NOMO-1 treated with dmso at 0.1 percent for 144 hours (cell line): ENCODE measurements around the gene ZNF484.
"Not testable (repeated sequence)": the region's sequence is repeated elsewhere in the genome, so short reads cannot be mapped to it uniquely, and the experiment has no call there.

Experiments
- DNase-seq: peaks from one replicate; lab custom pipeline; 2025; ENCODE audit not compliant: unreplicated experiment; lab: John Stamatoyannopoulos, UW

Gene ZNF484

DNA sequence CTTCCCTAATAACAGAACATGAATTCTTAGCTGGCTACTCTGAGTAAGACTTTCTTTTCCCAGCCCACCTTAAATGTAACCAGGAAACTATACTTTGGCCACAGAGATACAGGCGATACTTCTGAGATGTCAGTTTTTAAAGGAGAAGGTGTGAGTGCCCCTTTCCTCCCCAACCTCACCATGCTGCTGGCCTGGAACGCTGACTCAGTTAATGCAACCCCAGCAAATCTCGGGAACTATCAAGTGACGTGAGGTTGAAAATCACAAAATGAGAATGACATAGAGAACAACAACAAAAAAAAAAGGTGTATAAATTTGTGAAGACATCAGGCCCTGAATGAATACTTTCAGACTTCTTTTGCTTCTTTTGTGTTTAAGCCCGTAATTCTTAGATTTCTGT is 13.7 kb downstream of the ZNF484 start:
- DNase-seq, result no peak

- no peak for DNase-seq
These were observed 17.0 kb downstream of the ZNF484 start for GRCh38 chr9:92860867-92861266.

DNA sequence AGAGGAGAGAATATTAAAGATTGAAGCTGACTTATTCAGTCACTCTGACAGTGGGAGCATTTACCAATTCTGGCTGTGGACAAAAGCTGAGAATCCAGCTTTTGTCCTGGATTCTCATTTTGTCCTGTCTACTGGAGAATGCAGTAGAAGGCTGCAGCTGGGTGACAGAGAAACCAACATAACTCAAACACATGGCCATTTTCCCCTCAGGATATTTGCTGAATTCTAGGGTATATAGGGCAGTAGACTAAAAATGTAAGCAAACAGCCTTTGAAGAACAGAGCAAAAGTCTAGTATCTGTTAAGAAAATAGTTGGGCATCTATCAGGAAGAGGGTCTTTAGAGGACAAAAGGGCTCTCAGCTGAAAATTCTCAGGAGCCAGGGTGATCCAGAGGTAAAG is 20.6 kb downstream of the ZNF484 start:
- no peak for DNase-seq

DNA sequence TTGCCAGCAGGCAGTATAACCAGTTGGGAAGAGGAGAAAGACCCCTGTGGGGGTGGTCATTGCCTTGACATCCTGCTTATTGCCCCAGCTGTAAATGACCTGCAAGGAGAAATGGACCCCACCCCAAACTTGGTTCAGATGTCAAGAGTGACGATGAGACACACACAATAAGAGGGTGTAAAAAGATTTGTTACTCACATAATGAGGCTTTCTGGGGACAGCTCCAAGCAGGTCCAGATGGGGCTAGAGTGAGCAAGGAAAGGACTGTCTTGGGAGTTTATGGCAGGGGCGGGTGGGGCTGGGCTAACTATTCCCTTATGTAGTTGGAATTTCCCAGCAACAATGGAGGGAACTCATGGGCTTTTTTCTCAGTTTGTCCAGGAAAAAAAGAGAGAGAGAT is 24.1 kb downstream of the ZNF484 start:
- DNase-seq, result no peak

- DNase-seq, result no peak
These were observed 26.9 kb downstream of the ZNF484 start for GRCh38 chr9:92850898-92851297.

DNA sequence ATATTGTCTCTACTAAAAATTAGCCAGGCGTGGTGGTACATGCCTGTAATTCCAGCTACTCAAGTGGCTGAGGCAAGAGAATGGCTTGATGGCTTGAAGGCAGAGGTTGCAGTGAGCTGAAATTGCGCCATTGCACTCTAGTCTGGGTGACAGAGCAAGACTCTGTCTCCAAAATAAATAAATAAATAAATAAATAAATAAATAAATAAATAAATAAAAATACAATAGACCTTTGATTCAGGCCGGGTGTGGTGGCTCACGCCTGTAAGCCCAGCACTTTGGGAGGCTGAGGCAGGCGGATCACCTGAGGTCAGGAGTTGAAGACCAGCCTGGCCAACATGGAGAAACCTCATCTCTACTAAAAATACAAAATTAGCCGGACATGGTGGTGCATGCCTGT is 29.1 kb downstream of the ZNF484 start:
- DNase-seq, result not testable (repeated sequence)

GRCh38 chr9:92846662-92847145 is 31.1 kb downstream of the ZNF484 start:
- no peak for DNase-seq

GRCh38 chr9:92838411-92838810 is 39.4 kb downstream of the ZNF484 start:
- DNase-seq, result not testable (repeated sequence)

DNA sequence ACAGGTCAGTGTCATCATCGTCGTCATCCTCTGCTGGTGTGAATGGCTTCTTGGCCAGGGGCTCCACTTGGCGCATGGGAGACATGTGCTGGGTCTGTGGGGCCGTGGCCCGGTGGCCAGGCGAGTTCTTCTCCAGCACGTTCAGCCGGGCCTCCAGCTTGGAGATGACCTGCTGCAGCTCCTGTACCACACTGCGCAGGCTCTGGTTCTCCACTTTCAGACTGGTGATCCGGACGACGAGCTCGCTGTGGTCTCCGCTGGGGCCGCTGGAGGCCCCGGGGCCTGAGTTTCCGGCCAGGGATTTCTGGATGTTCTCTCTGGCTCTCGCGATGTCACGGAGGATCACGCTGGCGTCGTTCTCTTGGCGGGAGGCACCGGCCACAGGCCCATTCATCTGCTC is 40.6 kb downstream of the ZNF484 start:
- no peak for DNase-seq

DNA sequence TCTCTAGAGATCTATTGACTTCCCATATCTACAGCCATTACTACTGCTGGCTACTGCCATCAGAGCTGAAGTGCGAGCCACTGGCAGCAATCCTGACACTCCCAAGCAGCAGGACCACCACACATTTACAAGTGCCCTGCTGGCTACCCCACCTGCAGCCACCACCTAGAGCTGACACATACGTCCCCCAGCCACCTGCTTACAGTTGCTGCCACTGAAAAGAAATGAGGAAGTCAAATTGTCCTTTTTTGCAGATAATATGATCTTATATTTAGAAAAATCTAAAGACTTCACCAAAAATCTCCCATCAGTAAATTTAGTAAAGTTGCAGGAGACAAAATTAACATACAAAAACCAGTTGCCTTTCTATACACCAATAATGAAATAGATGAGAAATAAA is 48.4 kb downstream of the ZNF484 start:
- DNase-seq, result no peak

DNA sequence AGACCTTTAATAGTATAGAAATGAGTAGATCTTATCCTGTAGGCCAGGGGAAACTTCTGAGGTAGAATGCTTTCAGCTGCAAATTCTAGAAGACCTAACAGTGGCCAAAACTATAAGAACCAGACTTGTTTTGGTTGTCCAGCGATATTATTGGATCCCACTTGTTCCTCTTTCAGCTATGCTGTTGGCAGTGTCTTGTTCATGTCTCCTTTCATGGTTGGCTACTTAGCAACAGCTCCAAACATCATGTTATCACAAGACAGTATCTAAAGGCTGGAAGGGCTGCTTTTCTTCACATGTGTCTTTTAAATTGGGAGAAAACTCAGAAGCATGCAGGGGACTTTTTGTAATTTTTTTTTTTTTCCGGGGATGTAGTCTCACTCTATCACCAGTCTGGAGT is 52.8 kb downstream of the ZNF484 start:
- not testable (repeated sequence) for DNase-seq

- no peak for DNase-seq
These were observed 56.9 kb downstream of the ZNF484 start for GRCh38 chr9:92820964-92821363.

- not testable (repeated sequence) for DNase-seq
These were observed 57.9 kb downstream of the ZNF484 start for GRCh38 chr9:92819898-92820297.

DNA sequence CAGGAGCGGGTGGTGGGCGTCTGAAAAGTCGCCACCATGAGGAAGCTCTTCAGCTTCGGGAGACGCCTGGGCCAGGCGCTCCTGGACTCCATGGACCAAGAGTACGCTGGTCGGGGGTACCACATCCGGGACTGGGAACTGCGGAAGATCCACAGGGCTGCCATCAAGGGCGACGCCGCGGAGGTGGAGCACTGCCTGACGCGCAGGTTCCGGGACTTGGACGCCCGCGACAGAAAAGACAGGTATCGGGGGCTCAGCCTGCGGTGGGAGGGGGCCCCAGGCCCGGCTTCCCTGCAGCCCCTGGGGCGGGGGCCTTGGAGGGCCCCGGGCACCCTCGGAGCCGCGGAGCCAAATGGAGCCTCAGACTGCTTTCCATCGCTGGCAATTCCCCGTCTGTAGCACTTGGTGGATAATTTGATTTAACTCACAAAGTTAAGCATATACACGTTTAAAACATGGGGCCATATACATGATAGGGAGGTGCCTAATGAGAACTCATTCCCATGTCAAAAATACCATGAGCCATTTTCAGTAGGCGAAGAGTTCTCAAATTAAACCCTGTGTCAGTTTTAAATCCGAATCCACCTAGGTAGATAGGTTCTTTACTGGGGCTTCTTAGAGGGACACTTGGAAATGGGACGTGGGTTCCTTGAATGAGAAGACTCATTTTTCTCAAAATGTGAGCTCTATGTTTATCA is 68.1 kb downstream of the ZNF484 start:
- DNase-seq, result not testable (repeated sequence)

DNA sequence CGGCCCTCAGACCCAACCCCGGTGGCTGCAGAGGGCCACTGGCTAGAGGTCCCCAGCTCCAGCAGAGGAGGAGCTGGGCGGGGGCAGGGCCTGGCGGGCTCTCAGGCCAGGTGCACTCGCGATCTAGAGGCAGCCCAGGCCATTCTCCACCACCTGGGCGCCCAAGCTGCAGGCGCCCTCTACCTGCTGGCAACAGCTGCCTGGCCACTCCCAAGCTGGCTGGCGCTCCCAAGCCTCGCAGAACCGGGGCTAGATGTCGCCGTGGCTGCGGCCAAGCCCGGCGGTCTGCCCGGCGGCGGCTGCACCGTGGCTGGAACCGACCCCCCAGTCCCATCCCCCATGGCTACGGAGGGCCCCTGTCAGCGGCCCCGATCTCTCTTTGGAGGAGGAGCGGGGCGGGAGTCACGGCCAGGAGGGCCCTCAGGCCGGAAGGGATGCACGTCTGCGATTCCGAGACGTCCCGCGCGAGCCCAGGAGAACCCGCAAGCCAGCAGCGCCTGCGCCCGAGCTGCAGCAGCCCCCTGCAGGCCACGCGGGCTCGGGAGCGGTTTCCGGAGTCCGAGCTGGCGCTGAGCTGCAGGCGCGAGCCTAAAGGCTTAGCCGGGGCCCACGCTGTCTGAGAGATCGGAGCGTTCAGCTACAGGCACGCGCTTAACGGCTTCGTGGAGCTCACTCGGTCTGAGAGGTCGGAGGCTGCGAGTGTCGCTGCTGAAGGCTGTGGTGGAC is 68.9 kb downstream of the ZNF484 start:
- DNase-seq, result no peak

DNA sequence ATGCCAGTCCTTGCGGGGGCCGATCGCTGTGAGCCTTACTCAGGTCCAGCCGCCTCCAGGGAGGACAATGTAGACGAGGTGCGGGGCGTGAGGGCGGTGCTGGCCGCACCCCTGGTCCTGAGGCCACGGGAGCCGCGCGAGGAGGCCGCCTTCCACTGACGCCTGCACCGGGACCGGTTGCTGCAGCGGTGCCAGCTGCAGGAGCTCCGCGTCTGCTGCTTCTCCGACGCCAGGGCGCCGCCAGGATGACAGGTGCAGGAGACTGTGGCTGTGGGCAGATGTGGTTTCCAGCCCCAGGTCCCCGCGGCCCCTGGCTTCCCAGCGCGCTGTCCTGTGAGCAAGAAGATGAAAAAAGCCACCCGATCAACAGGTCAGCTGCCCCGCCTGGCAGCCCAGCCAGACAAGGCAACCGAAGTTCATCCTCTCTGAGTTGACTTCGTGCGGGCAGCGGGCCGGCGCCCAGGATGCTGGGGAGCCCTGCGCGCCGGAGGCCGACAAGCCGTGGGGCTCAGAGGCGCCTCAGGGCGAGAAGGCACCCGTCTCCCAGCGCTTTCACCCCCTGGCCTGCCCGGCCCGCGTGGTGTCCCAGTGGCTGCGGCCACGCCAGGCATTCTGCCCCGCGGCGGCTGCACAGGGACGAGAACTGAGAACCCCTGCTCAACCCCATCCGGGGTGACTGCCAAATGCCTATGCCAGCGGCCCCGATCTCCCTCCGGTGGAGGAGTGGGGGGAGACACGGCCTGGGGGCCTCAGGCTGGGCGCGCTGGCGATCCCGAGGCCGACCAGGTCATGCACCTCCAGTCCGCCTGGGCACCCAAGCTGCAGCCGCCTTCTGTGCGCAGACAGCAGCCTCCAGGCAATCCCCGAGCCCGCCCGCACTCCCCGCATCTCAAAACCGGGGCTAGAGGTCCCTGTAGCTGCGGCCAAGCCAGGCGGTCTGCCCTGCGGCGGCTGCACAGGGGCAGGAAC is 69.8 kb downstream of the ZNF484 start:
- no peak for DNase-seq

DNA sequence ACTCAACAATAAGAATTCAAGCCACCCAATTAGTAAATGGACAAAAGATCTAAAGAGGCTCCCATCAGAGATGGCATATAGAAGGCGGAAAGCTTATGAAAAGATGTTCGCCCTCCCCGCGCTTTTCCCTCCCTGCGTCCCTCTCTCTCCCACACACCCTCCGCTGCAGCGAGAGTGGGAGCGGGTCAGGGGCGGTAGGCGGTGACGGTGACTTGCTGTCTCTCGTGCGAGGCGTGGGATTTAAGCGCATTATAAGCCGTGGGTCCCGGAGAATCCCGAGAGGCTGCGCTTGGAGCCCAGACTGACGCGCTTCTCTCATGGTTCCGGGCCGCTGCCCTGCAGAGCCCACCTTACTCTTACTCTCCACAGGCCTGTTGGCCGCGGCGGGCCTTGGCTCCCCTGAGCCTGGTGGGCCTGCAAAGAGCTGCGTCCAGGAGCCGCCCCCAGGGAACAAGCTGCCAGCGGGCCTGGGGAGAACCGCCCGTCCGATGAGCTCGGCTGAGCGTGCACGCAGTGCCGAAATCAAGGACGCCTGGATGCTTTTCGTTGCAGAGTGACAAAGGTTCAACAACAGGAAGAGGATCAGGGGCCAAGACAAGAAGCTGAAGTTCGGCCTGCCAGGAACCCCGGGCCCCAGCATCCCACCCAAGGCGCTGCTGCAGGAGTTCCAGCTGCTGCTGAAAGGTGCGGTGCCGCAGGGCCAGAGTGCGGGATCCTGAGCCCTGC is 70.6 kb downstream of the ZNF484 start:
- DNase-seq, result no peak

DNA sequence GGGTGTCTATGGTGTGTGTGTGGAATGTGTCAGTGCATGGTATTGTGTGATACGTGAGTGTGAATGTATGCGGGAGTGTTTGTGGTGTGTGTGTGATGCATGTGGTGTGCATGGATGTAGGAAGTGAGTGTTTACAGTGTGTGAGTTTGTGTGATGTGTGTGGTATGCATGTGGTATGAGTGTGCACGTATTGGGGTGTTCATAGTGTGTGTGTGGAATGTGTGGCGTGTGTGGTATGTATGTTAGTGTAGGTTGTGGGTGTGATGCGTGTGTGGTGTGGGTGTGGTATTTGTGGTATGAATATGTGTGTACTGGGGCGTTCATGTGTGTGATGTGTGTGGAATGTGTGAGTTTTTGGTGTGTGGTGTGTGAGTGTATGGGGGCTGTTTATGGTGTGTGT is 73.1 kb downstream of the ZNF484 start:
- DNase-seq, result no peak

GRCh38 chr9:92798358-92798757 is 79.5 kb downstream of the ZNF484 start:
- no peak for DNase-seq

DNA sequence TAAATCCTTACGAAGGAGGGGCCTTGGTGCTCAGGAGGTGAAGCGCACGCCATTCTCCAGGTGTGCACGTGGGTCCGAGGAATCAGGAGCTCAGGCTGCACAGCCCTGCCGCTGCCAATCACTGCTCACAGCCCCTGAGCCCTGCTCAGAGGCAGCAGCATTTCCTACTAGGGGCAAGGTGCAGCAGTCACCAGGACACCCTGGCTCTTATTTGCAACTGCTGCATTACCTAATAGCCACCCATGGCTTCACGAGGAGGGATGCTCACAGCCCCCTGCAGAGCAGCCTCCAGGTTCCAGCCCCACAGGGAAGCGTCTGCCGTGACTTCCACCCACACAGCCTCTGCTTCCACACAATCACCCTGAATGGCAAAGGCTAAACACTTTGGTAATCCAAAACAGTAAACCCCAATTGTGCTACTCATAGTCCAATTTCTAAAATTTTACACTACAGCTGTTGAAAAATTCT is 81.5 kb downstream of the ZNF484 start:
- DNase-seq, result not testable (repeated sequence)
